Stimulated activated CD4-positive, alpha-beta T cell treated with anti-CD3 and anti-CD28 coated beads, Interleukin-2, amount 100 ng/mL, for 24 hours (primary cell): ENCODE measurements around the gene FAM234A.
A peak's percentile ranks its signal among the peaks of the same experiment; 100 is the strongest.
"Not testable (repeated sequence)": the region's sequence is repeated elsewhere in the genome, so short reads cannot be mapped to it uniquely, and the experiment has no call there.

Experiments used
- DNase-seq, 2 donors: peaks; one replicate each; pipeline ENCODE4 v3.0.0-alpha.2; 2020

The FAM234A gene

DNA sequence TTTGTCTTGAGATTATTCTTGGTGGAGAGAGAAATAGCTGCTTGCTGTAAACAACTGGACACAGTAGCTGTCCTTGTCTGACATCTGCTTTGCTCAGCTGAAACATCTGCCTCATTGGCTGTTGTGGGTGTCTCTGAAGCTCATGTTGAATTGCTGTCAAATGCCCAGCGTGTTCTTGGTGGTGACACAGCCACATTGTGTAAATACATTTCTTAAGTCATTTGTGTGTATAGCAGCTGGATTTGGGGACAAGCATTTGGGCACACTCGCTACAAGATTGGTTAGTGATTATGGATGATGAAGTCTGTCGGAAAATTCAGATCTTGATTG, 5.3 kb downstream of the FAM234A start:
- no peak for DNase-seq

DNA sequence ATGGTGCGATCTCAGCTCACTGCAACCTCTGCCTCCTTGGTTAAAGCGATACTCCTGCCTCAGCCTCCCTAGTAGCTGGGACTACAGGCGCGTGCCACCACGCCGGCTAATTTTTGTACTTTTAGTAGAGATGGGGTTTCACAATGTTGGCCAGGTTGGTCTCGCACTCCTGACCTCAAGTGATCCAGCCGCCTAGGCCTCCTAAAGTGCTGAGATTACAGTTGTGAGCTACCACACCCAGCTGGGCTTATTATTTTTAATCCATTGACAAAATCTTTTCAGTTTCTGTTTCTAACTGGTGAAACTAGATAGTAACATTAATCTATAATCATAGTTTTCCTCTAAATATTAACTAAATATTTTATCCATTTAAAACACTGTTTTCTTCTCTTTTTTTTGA, 5.9 kb downstream of the FAM234A start:
- DNase-seq, result no peak

DNA sequence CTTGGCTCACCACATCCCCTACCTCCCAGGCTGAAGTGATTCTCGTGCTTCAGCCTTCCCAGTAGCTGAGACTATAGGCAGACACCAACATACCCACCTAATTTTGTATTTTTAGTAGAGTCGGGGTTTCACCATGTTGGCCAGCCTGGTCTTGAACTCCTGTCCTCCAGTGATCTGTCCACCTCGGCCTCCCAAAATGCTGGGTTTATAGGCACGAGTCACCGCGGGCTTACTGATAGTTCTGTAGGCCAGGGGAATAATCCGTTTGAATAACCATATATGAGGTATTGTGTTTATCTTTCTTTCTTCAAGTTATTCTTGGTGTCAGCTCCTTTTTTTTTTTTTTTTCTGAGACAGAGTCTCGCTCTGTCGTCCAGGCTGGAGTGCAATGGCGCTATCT, 7.7 kb downstream of the FAM234A start:
- DNase-seq, result no peak

DNA sequence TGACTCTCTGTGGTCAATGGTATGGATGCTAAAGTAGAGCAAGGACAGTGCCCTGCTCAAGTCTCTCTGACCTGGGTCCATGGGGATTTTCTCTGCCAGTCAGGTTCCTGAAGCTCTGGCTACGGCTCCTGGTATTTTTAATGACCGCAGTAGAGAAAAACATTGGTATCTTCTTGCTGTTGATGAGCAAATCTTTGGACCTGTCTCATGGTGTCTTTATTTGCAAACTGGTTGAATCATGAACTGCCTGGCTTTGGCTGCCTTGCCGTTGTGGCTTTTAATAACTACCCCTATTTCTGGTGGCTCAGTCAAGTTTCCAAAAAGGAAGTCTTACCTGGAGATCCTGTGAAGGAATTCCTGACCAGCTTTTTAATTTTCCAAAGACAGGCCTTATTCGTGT, 8.7 kb downstream of the FAM234A start:
- DNase-seq, result no peak

DNA sequence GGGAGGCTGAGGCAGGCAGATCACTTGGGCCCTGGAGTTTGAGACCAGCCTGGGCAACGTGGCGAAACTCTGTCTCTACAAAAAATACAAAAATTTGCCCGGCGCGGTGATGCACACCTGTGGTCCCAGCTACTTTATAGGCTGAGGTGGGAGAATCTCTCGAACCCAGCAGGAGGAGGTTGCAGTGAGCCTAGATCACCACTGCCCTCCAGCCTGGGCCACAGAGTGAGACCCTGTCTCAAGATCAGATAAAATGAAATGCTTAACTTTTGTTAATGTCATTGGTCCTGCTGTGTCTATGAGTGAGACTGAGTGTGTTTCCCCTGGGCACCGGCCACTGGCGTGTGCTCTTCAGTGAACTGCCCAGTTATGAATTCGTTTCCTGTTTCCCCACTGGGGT, 10.5 kb downstream of the FAM234A start:
- DNase-seq, result no peak

DNA sequence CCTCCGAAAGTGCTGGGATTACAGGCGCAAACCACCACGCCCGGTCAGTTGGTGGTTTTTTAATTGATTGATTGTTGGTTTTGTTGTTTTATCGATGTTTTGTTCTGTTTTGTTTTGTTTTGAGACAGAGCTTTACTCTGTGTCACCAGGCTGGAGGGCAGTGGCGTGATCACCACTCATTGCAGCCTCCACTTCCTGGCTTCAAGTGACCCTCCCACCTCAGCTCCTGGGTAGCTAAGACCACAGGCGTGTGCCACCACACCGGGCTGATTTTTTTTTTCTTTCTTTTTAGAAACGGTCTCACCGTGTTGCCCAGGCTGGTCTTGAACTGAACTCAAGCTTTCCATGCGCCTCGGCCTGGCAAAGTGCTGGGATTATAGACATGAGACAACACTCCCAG, 12.4 kb downstream of the FAM234A start:
- no peak for DNase-seq

DNA sequence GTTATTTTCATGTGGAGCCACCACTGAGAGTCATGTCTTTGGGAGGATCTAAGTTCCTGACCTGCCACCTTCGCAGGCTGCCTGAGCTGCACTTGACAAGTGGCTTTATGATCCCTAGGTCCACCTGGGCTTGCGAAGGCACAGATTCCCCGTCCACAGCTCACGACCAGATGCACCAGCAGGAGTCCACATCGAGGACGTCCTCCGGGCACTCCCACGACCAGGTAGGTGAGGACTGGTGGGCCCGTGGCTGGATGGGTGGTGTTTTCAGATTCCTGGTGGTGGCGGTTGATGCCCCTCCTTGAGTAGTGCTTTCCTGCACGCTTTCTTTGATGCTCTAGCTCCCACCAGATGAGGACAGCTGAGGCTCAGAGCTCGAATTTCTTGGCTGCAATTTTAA, 14.8 kb downstream of the FAM234A start:
- no peak for DNase-seq

DNA sequence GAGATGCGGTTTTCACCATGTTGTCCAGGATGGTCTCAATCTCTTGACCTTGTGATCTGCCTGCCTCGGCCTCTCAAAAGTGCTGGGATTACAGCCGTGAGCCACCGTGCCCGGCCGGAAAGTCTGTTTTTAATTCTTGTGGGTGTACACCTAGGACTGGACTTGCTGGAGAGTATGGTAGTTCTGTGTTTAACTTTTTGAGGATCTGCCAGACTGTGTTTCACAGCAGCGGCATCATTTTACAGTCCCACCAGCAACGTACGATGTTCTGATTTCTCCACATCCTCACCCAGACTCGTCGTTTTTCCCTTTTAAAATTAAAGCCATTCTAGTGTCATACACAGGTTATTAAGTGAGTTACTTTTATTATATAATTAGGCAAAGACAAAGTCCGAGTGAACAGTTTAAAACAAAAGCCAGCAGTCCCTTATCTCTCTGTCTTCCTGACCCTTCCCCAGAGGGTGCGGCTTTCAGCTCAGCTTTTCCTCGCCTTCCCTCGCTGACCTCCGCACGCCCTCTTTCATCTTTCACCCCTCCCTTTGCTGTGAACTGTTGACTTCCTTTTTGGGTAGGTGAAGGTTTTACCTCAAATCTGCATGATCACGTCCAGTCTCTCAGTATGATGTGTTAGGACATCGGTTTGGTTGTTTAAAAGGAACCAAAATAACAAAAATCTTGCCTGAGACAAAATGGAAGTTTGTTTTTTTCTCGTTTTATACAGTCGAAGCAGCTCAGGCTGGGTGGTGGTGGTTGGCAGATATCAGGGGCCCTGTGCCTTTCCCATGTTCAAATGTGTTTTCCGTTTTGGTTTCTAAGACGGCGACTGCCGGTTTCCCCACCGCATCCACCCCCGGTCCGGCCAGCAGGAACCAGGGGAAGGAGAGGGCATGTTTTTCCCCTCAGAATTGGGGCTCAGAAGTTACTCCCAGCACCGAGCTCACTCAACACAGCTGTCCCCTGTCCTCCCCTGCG, 18.0 kb downstream of the FAM234A start:
- DNase-seq, result peak; percentile 30 to 43

DNA sequence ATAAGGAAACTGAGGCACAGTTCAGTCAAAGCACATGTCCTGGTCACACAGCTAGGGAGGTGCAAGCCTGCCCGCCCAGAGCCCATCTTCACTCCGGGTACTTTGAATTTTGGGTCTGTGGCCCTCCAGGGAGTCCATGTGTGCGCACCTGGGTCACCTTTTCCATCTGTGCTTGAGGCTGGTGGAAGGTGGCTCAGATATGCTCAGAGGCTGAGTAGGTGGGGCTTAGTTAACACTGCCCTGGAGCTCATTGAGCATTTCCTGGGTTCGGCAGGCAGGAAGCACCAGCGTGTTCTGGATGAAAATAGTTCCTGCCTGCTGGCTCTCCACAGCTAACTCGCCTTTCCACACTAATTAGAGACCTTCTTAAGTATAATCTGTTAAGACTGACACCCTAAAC, 19.2 kb downstream of the FAM234A start:
- no peak for DNase-seq

DNA sequence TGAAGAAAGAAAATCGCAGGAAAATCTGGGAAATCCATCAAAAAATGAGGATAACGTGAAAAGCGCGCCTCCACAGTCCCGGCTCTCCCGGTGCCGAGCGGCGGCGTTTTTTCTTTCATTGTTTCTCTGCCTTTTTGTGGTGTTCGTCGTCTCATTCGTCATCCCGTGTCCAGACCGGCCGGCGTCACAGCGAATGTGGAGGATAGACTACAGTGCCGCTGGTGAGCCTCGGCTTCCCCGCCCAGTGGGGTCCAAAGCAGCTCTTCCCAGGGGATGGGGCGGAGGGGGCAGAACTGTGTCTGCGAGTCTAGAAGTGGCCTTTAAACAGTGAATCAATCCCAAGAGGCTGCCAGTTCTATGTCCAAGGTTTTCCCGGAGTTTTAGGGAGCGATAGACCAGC, 19.8 kb downstream of the FAM234A start:
- no peak for DNase-seq

DNA sequence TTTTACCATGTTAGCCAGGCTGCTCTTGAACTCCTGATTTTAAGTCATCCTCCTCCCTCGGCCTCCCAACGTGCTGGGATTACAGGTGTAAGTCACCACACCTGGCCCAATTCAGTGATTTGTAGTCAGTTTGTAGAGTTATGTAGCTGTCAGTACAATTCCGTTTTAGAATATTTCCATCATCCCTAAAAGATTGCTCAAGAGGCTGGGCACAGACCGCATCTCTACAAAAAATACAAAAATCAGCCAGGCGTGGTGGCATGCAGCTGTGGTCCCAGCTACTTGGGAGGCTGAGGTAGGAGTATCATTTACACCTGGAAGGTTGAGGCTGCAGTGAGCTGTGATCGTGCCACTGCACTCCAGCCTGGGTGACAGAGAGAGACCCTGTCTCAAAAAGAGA, 20.6 kb downstream of the FAM234A start:
- DNase-seq, result no peak

DNA sequence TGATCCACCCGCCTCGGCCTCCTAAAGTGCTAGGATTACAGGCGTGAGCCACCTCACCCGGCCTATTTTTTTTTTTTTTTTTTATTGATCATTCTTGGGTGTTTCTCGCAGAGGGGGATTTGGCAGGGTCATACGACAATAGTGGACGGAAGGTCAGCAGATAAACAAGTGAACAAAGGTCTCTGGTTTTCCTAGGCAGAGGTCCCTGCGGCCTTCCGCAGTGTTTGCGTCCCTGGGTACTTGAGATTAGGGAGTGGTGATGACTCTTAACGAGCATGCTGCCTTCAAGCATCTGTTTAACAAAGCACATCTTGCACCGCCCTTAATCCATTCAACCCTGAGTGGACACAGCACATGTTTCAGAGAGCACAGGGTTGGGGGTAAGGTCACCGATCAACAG, 23.5 kb downstream of the FAM234A start:
- DNase-seq, result not testable (repeated sequence)

DNA sequence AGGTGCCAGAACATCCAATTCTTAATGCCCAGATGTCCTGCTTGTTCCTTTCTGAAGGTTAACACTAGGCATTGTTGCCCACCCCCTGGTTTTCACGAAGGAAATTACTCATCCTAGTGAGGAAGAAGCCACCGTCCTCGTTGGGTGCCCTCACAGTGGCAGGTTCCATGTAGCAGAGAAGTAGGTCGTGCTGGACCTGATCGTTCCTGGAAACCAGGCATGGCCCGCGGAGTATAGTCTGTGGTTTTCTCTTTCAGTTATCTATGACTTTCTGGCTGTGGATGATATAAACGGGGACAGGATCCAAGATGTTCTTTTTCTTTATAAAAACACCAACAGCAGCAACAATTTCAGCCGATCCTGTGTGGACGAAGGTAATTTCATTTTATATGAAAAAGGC, 24.6 kb downstream of the FAM234A start:
- no peak for DNase-seq

DNA sequence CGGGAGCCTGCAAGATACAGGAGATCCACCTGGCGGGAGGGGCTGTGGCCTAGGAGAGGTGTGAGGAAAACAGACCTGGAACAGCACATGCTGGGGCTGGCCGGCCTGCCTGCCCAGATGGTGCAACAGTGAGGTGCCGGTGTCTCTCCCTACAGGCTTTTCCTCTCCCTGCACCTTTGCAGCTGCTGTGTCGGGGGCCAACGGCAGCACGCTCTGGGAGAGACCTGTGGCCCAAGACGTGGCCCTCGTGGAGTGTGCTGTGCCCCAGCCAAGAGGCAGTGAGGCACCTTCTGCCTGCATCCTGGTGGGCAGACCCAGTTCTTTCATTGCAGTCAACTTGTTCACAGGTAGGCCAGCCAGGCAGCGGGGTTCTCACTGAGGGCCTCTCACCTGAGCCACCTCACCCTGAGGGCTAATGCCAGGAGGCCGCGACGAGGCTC, 25.2 kb downstream of the FAM234A start:
- DNase-seq, result no peak

DNA sequence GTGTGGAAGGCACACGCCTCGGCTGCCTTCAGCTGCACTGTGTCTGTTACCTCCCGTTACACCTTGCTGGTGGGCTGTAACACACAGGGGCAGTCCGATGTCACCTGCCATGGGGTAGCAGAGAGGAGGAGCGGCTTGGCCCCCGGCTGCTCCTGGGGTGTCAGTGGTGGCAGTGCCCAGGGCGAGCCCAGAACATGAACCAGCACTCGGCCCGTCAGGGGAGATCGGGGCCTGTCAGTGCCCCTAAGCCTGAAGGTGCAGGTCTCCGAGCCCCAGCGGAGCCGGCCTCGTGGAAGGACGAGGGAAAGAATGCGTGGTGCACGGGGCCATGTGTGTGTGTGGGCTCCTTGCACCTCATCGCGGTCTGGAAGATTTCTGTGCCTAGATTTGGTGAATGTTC, 25.7 kb downstream of the FAM234A start:
- DNase-seq, result no peak

DNA sequence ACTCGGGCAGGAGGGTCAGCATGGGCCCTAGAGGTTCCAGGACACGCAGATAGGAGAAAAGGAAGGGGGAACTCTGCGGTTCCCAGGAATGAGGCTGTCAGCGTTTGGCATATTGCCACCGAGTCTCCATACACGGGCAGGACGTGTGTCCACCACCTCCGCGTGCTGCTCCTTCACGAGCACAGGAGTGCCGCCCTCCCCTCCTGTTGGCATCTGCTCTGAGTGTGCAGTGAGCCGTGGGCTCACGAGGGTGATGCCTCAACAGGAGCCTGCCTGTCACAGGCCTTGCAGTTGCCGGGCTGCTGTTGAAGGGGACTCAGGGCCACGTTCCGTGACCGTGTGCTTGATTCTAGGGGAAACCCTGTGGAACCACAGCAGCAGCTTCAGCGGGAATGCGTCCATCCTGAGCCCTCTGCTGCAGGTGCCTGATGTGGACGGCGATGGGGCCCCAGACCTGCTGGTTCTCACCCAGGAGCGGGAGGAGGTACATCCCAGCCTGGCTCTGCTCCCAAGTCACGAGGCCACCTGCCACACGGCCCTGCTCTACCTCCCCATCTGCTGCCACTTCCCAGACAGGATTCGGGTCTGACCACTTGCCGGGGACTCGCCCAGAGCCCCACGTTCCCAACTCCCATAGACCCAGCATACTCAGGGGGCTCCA, 26.5 kb downstream of the FAM234A start:
- no peak for DNase-seq

DNA sequence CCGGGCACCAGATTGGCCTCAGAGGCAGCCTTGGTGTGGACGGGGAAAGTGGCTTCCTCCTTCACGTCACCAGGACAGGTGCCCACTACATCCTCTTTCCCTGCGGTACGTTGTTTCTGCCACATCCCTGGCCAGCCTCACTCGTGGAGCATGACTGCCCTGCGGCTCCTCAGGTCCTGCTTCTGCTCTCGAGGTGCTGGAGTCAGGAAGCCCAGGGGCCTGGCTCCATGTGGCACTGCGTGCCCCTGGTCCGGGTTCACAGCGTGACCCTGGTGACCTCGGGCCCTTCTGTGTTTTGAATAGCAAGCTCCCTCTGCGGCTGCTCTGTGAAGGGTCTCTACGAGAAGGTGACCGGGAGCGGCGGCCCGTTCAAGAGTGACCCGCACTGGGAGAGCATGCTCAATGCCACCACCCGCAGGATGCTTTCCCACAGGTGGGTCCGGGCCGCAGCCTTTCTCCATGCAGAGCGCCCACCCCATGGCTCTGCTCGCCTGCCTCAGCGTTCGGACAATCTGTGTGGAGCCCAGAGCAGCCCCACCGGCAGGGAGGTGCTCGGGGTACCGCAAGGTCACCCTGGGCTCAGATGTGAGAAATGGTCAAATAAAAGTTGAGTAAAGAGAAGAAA, 27.6 kb downstream of the FAM234A start:
- no peak for DNase-seq

DNA sequence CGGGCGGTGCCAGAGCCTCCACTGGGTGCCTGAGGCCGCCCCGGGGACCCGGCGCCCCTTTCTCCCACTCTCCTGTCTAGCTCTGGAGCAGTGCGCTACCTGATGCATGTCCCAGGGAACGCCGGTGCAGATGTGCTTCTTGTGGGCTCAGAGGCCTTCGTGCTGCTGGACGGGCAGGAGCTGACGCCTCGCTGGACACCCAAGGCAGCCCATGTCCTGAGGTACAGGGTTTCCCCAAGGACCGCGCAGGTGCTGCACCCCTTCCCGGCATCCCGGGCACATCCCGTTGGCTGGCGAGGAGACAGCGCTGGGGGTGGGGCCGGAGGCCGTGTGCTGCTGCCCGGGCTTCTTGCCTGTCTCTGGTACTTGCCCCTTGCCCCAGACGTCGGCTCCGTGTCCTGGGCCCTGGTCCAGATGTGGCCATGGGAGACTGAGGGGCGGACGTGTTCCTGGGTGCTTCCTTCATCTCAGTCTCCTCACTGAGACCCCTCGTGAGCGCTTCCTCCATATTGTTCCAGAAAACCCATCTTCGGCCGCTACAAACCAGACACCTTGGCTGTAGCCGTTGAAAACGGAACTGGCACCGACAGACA, 28.7 kb downstream of the FAM234A start:
- DNase-seq, result no peak

DNA sequence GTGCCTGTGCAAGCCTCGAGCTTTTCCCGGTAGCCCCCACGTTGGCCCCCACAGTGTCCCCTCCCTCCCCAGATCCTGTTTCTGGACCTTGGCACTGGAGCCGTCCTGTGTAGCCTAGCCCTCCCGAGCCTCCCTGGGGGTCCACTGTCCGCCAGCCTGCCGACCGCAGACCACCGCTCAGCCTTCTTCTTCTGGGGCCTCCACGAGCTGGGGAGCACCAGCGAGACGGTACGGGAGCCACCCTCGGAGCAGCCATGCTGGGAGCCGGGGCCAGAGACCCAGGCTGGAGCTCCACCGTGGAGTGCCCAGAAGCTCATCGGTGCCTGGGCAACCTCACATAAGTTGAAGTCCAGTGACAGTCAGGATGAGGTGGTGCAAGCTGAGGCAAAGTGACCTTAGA, 29.3 kb downstream of the FAM234A start:
- no peak for DNase-seq

DNA sequence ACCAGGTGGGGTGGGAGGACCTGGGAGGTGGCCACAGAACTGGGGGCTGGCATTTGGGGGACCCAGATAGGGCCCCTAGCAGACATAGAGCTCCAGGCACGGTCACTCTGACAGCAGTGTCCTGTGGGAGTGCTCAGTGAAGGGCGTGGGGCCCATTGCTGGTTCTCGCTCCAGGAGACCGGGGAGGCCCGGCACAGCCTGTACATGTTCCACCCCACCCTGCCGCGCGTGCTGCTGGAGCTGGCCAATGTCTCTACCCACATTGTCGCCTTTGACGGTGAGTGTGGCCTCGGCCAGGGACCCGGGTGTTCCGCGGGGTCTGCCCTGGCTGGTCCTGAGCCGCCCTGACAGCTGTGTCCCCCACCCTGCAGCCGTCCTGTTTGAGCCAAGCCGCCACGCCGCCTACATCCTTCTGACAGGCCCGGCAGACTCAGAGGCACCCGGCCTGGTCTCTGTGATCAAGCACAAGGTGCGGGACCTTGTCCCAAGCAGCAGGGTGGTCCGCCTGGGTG, 29.9 kb downstream of the FAM234A start:
- DNase-seq, result no peak

DNA sequence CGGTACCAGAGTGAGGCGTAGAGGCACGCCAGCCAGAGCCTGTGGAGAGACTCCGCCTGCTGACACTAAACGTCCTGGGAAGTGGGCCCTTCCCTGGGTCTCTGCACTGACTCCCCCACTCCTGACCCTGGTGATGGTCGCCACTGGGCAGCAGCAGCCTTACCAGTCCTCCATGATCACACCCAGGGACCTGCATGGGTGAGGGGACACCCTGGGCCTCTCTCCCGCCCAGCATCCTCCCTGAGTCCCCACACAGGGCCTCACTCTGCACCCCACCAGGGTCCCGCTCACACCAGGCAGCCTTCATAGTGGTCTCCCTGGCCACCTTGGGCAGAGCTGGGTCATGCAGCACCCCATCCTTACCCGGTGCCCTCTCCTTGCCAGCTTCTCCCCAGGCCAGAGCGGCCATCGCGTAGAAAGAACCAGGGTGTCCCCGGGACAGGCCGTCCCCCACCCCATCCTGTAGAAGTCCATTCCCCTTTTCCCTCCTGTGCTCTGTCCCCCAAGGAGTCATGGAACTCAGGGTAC, 30.4 kb downstream of the FAM234A start:
- no peak for DNase-seq

DNA sequence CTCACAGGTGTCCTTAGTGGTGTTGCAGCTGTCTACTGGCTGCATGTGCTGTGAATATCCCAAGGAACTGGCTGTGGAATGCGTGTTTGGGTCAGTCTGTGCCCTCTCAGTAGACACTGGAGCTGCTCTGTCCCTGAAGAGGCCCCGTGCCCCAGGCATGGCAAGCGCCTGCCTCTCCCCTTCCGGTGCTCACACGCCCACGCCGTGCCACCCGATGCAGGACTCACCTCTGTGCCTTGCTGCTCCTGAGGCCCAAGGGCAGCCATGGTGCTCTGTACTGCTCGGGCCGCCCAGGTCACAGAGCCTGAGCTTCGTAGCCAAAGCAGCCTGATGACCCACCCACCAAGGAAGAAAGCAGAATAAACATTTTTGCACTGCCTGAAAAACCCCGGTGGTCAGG, 31.1 kb downstream of the FAM234A start:
- DNase-seq, result no peak
